OCI-M2 (cell line): ENCODE measurements around the gene GRAMD2B.

ENCODE experiments used
- DNase-seq: peaks from one replicate; lab custom pipeline; 2025; ENCODE audit not compliant: unreplicated experiment; lab: John Stamatoyannopoulos, UW

The GRAMD2B gene

GRCh38 chr5:126531543-126532120, 108.4 kb downstream of the GRAMD2B start:
- DNase-seq, result no peak

GRCh38 chr5:126534553-126534952, 111.3 kb downstream of the GRAMD2B start:
- DNase-seq, result no peak

GRCh38 chr5:126535856-126536545, 112.8 kb downstream of the GRAMD2B start:
- no peak for DNase-seq

GRCh38 chr5:126536874-126537273, 113.7 kb downstream of the GRAMD2B start:
- DNase-seq, result no peak

GRCh38 chr5:126538579-126538978, 115.4 kb downstream of the GRAMD2B start:
- DNase-seq, result no peak

GRCh38 chr5:126540631-126541030, 117.4 kb downstream of the GRAMD2B start:
- no peak for DNase-seq

- no peak for DNase-seq
These were observed 119.2 kb downstream of the GRAMD2B start for GRCh38 chr5:126542441-126542840.

GRCh38 chr5:126543009-126543408, 119.8 kb downstream of the GRAMD2B start:
- DNase-seq, result no peak

- no peak for DNase-seq
These were observed 120.5 kb downstream of the GRAMD2B start for GRCh38 chr5:126543660-126544059.
